Osteoblast (primary cell): Measurements from ENCODE around the gene DTX3L. TPM values are rescaled to one million over a fixed set of nuclear protein-coding genes. Genes with fewer than 3 reads are reported as not detected.

Source experiments
- DNase-seq: peaks from one replicate; pipeline ENCODE4 v3.0.0; 2011; ENCODE audit warnings: low spot score, mixed read lengths; ENCODE audit not compliant: insufficient read length; ENCODE audit errors: missing footprints
- H2AFZ ChIP-seq: 2 replicates; pipeline ENCODE4 v1.6.0; 2011; ENCODE audit warnings: mild to moderate bottlenecking, low read length
- H3K27ac ChIP-seq: 2 replicates; pipeline ENCODE4 v1.5.1; 2011; ENCODE audit warnings: mild to moderate bottlenecking, low read depth, low read length, moderate library complexity
- H3K27me3 ChIP-seq: 2 replicates; pipeline ENCODE4 v1.6.0; 2012; ENCODE audit warnings: mild to moderate bottlenecking, control low read depth, inconsistent platforms, low read length, moderate library complexity; ENCODE audit not compliant: insufficient read depth
- H3K36me3 ChIP-seq: 2 replicates; pipeline ENCODE4 v1.5.1; 2011; ENCODE audit warnings: mild to moderate bottlenecking, low read length, control low read depth, moderate library complexity; ENCODE audit not compliant: insufficient read depth
- H3K4me1 ChIP-seq: 2 replicates; pipeline ENCODE4 v1.5.1; 2011; ENCODE audit warnings: mild to moderate bottlenecking, low read length, control low read depth, moderate library complexity; ENCODE audit not compliant: insufficient read depth
- H3K4me2 ChIP-seq: 2 replicates; pipeline ENCODE4 v1.6.0; 2011; ENCODE audit warnings: mild to moderate bottlenecking, low read length; ENCODE audit not compliant: insufficient read depth
- H3K4me3 ChIP-seq: fragments of 200-600 bp; sonication (generic); 3 replicates; pipeline ENCODE4 v1.5.1; 2012; ENCODE audit warnings: mild to moderate bottlenecking, low read length, inconsistent platforms; ENCODE audit not compliant: insufficient read depth
- H3K79me2 ChIP-seq: 2 replicates; pipeline ENCODE4 v1.6.0; 2012; ENCODE audit warnings: mild to moderate bottlenecking, low read length, control low read depth, inconsistent platforms; ENCODE audit not compliant: insufficient read depth
- H3K9me3 ChIP-seq: 2 replicates; pipeline ENCODE4 v1.5.1; 2011; ENCODE audit warnings: low read depth, low read length, control low read depth
- H4K20me1 ChIP-seq: 2 replicates; pipeline ENCODE4 v1.6.0; 2012; ENCODE audit warnings: mild to moderate bottlenecking, low read length, control low read depth; ENCODE audit not compliant: insufficient read depth
- CTCF ChIP-seq: IDR thresholded peaks from 2 replicates; pipeline ENCODE4 v1.5.1; 2011; ENCODE audit warnings: mild to moderate bottlenecking, low read depth, low read length, moderate library complexity; ENCODE audit errors: extremely low read depth
- total RNA-seq: library from RNA; depleted of rRNA; stranded (reverse); fragments of >200 nt; gene quantifications from 2 replicates; pipeline ENCODE4 v1.2.3, GENCODE V29; 2012

Gene DTX3L
- total RNA-seq, 1 donor: 33.7 TPM

- no peaks in the 10 kb centered on the region for H3K36me3 ChIP-seq
- no peak for DNase-seq
- H4K20me1 ChIP-seq: no peaks in the 10 kb centered on the region
- H3K9me3 ChIP-seq: no peaks in the 10 kb centered on the region
- no peak overlapping the region for H3K4me2 ChIP-seq
- no peak for TF ChIP-seq CTCF
- H3K4me3 ChIP-seq: no peak overlapping the region
- no peaks in the 10 kb centered on the region for H3K27me3 ChIP-seq
- H3K27ac ChIP-seq: no peak overlapping the region
- no peaks in the 10 kb centered on the region for H3K4me1 ChIP-seq
- no peaks in the 10 kb centered on the region for H3K79me2 ChIP-seq
- no peak overlapping the region for H2AFZ ChIP-seq
These were observed 38.0 kb downstream of the DTX3L start for GRCh38 chr3:122602011-122602710.

- Histone ChIP-seq H3K27me3 (no peaks in the 10 kb centered on the region), H3K27ac (no peak overlapping the region), H2AFZ (no peak overlapping the region), H3K9me3 (no peaks in the 10 kb centered on the region), H3K36me3 (no peaks in the 10 kb centered on the region), H3K4me3 (no peak overlapping the region), H4K20me1 (no peaks in the 10 kb centered on the region), H3K79me2 (no peaks in the 10 kb centered on the region), H3K4me1 (no peaks in the 10 kb centered on the region), H3K4me2 (no peak overlapping the region)
- peak; percentile 43 for DNase-seq
- no peak for TF ChIP-seq CTCF
These were observed 38.9 kb downstream of the DTX3L start for GRCh38 chr3:122603056-122603455.

DNA sequence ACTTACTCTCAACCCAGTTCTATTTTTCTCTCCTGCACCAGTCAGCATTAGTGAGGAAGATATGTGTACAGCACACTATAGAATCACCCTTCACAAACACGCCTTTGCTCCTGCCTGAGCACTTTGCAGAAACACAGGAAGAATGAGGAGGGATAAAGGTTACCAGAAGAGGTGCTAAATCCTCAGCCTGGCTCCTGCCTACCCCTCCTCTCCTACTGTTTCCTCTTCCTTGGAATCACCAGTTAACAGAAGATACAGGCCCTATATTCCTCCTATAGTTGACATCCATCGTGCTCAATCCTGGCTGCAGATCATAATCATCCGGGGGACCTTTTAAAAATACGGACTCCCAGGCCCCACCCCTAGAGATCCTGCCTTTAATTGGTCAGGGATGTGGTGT lies 42.2 kb downstream of the DTX3L start:
- H2AFZ ChIP-seq: no peak overlapping the region
- no peak for DNase-seq
- no peaks in the 10 kb centered on the region for H3K9me3 ChIP-seq
- no peaks in the 10 kb centered on the region for H3K36me3 ChIP-seq
- H3K27me3 ChIP-seq: no peaks in the 10 kb centered on the region
- no peaks in the 10 kb centered on the region for H4K20me1 ChIP-seq
- no peak overlapping the region for H3K27ac ChIP-seq
- H3K4me2 ChIP-seq: no peak overlapping the region
- no peaks in the 10 kb centered on the region for H3K79me2 ChIP-seq
- H3K4me1 ChIP-seq: peaks cover 5% of the 10 kb centered on the region
- no peak overlapping the region for H3K4me3 ChIP-seq
- TF ChIP-seq CTCF: no peak

- no peaks in the 10 kb centered on the region for H3K27me3 ChIP-seq
- no peaks in the 10 kb centered on the region for H3K9me3 ChIP-seq
These were observed 44.8 kb downstream of the DTX3L start for GRCh38 chr3:122608916-122609315.

More at GRCh38 chr3:122608916-122609315, 44.8 kb downstream of the DTX3L start:
- H3K4me1 ChIP-seq: peaks cover 5% of the 10 kb centered on the region
- no peak for TF ChIP-seq CTCF
- H3K4me2 ChIP-seq: no peak overlapping the region
- H3K4me3 ChIP-seq: no peak overlapping the region
- H3K36me3 ChIP-seq: no peaks in the 10 kb centered on the region
- no peaks in the 10 kb centered on the region for H4K20me1 ChIP-seq
- no peak overlapping the region for H3K27ac ChIP-seq
- no peak overlapping the region for H2AFZ ChIP-seq
- no peaks in the 10 kb centered on the region for H3K79me2 ChIP-seq
- no peak for DNase-seq
